Stimulated activated CD4-positive, alpha-beta T cell treated with anti-CD3 and anti-CD28 coated beads, Interleukin-4, amount 100 ng/mL, for 24 hours (primary cell): ENCODE data around the gene INHBC.

Experiments used
- DNase-seq: peaks from one replicate; pipeline ENCODE4 v3.0.0-alpha.2; 2020

INHBC gene

GRCh38 chr12:57470286-57470969, 35.8 kb downstream of the INHBC start:
- DNase-seq: no peak

- DNase-seq: no peak
These were observed 36.5 kb downstream of the INHBC start for GRCh38 chr12:57470970-57471656.

DNA sequence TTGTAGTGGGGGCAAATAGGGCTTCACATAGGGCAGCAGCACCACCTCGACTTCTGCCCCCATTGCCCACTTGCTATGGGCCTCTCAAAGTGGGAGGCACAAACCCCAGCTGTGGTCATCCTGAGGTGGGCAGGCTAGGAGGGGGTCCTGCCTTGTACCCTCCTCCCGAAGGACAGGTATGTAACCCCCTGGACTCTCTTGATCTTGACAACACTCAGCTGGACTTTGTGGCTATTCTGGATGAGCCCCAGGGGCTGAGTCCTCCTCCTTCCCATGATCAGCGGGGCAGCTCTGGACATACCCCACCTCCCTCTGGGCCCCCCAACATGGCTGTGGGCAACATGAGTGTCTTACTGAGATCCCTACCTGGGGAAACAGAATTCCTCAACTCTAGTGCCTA, 37.1 kb downstream of the INHBC start:
- DNase-seq: no peak

GRCh38 chr12:57472391-57472790, 37.8 kb downstream of the INHBC start:
- no peak for DNase-seq

DNA sequence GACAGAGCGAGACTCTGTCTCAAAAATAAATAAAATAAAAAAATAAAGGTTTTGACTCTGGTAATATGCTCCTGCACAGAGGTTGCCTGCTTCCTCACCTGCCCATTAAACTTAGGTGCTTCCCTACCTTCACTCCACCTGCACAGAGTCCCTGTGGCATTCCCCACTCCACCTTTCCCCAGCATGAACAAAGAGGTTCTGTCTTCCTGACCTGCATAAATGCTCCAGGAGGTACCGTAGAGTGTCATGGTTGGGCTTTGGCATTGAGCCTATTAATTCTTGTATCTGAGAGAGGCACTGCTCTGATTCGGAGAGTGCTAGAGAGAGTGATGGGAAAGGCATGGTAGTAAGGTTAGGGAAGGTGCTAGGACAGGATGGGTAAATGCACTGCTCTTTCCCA, 38.8 kb downstream of the INHBC start:
- no peak for DNase-seq

DNA sequence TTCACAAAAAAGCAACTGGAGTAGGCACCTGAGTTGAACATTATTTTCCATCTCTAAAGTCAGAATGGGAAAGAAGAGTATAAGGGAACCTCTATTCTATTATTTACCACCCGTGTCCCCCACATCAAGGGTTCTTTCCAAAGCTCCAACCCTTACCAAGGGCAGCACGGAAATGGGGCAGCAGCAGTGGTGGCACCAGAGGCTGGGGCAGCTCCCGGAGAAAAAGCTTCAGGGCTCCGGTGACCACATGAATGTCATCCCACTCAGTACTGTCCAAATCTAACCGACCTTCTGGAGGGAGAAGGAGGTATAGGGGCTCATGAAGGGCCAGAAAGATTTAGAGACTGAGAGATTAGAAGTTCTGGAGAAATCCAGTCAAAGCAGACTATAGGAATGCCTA, 39.3 kb downstream of the INHBC start:
- DNase-seq: no peak

GRCh38 chr12:57474430-57474829, 39.8 kb downstream of the INHBC start:
- no peak for DNase-seq

GRCh38 chr12:57474862-57475261, 40.3 kb downstream of the INHBC start:
- DNase-seq: no peak

GRCh38 chr12:57475271-57476161, 40.9 kb downstream of the INHBC start:
- DNase-seq: no peak

- DNase-seq: peak; percentile 80
These were observed 41.8 kb downstream of the INHBC start for GRCh38 chr12:57476162-57476992.

GRCh38 chr12:57476993-57477709, 42.6 kb downstream of the INHBC start:
- no peak for DNase-seq

GRCh38 chr12:57477710-57478681, 43.4 kb downstream of the INHBC start:
- DNase-seq: peak; percentile 49

DNA sequence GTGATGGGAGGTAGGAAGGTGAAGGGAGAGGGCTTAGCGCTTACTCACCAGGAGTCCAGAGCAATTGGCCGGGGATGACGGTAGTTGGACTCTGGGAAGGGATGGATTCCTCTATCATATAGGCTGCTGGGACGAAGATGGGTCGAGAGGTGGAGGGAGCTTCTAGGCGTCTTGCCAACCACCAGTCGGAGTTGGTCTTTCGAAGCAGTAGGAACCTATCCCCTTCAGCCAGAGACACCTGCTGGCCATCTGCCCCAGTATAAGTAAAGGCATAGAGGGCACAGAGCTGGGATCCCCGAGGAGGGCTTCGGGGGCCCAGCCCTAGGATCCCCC, 44.4 kb downstream of the INHBC start:
- no peak for DNase-seq

DNA sequence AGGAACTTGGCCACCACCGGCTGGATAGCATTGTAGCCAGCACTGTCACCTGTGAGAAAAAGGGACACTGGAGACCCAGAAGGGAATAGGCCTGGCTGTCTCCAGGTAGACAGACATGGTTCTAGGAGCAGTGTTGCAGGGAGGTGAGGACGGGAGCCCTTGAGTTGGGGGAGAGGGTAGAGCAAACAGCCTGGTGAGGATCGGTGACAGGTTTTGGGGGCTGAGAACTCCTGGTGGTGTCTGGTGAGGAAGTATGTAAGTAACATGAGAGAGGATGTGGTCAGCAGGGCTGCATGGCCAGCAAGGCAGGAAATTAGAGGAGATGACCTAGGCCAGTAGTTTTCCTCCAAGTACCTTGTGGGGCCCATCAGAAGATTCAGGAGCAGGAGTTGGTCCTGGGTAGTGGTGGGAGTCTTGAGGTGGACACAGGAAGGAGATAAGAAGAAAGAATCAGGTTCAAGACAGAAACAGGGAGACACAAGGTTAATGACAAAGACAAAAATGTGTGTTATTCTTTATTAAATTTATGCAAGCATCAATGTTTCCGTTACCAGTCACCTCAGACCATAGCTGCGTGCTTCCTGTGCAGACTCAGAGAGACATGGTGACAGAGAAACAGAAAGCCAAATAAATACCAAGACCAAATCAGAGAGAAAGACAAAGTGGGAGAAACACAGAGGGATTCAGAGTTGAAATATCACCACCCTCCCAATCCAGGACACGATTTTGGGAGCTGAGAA, 45.0 kb downstream of the INHBC start, which contains the start of gene ARHGAP9:
Gene ARHGAP9 (minus strand): TSS at position 491 of the 740 bp plus-strand sequence. CDS start 460 bp downstream, at position 31.
- DNase-seq: peak; percentile 68

DNA sequence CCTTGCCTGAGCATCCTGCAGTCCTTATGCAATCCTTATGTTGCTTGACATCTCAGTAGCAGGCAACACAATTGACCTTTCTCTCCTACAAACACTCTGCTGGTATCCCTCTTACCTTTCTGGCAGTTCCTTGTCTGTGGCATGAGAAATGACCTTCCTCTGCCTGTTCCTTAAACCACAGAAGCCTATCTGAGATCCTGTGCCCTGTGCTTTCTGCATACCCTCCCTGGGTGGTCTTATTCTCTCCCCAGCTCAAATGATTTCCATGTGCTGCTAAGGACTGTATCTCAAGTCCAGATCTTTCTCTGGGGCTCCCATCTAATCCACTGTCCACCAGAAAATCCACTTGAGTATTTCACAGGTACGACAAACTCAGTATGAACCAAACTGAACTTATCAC, 47.1 kb downstream of the INHBC start:
- no peak for DNase-seq

GRCh38 chr12:57483466-57483865, 48.9 kb downstream of the INHBC start:
- DNase-seq: no peak

DNA sequence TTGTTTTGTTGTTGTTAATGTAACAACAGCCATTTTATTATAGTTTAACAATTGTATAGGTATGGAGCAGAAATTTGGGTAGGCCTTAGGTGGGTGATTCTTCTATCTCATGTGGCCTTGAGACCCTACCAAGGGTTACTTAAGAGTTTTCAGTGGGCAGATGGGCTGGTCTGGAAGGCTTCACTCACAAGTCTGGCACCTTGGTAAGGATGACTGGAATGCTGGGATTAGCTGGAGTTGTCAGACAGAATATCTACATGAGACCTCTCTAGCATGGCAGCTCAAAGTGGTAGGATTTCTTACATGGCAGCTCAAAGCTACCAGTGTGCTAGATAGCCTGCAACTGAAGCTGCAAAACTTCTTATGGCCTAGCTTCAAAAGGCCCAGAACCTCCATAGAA, 51.1 kb downstream of the INHBC start:
- no peak for DNase-seq

- peak; percentile 10 for DNase-seq
These were observed 52.5 kb downstream of the INHBC start for GRCh38 chr12:57487055-57487596.

GRCh38 chr12:57487597-57488401, 53.2 kb downstream of the INHBC start, which contains the start of gene MARS1:
Gene MARS1 (plus strand): TSS chr12:57488068. CDS start chr12:57488091, 23 bp downstream.
- DNase-seq: peak; percentile 95
